Keratinocyte (primary cell): ENCODE measurements around the gene RCSD1. TPM values are rescaled to one million over a fixed set of nuclear protein-coding genes. Genes with fewer than 3 reads are reported as not detected.

Source experiments
- DNase-seq: peaks from one replicate; pipeline ENCODE4 v3.0.0-alpha.2; 2011; ENCODE audit warnings: low read depth, missing footprints, low spot score
- FAIRE-seq: peaks from 2 replicates; lab custom pipeline; 2011; peaks lifted over from hg19 to GRCh38; lab: Jason Lieb, UNC
- H2AFZ ChIP-seq: 2 replicates; pipeline ENCODE4 v1.6.0; 2012; ENCODE audit warnings: low read length, control low read depth, inconsistent platforms; ENCODE audit not compliant: control insufficient read depth
- H3K27ac ChIP-seq: 2 replicates; pipeline ENCODE4 v1.5.1; 2011; ENCODE audit warnings: low read length; ENCODE audit not compliant: control insufficient read depth, insufficient read depth
- H3K27me3 ChIP-seq: 3 replicates; pipeline ENCODE4 v1.6.0; 2011; ENCODE audit warnings: low read length; ENCODE audit not compliant: control insufficient read depth, insufficient read depth; ENCODE audit errors: extremely low read depth
- H3K36me3 ChIP-seq, 2 experiments: 2 replicates in 1 of 2; 3 replicates in 1 of 2; pipeline ENCODE4 v1.5.1; 2011; ENCODE audit warnings: low read length in 2 of 2, mild to moderate bottlenecking in 1 of 2; ENCODE audit not compliant: control insufficient read depth in 2 of 2, insufficient read depth in 2 of 2; ENCODE audit errors: extremely low read depth in 1 of 2
- H3K4me1 ChIP-seq: 3 replicates; pipeline ENCODE4 v1.5.1; 2011; ENCODE audit warnings: low read length; ENCODE audit not compliant: control insufficient read depth, insufficient read depth; ENCODE audit errors: extremely low read depth
- H3K4me2 ChIP-seq: 3 replicates; pipeline ENCODE4 v1.6.0; 2011; ENCODE audit warnings: low read depth, low read length; ENCODE audit not compliant: control insufficient read depth, insufficient read depth; ENCODE audit errors: extremely low read depth
- H3K4me3 ChIP-seq, 3 experiments: fragments of 200-600 bp in 1 of 3; sonication (generic) in 1 of 3; 2 replicates in 2 of 3; 3 replicates in 1 of 3; pipeline ENCODE4 v1.5.1; 2011 to 2016; ENCODE audit warnings: low read length in 3 of 3, mild to moderate bottlenecking in 3 of 3, control low read depth in 2 of 3, inconsistent platforms in 1 of 3, low read depth in 1 of 3, mixed read lengths in 1 of 3, mixed run types in 1 of 3, moderate library complexity in 1 of 3; ENCODE audit not compliant: control insufficient read depth in 2 of 3, insufficient read depth in 2 of 3; ENCODE audit errors: extremely low read depth in 1 of 3
- H3K79me2 ChIP-seq: 2 replicates; pipeline ENCODE4 v1.6.0; 2012; ENCODE audit warnings: low read length; ENCODE audit not compliant: control insufficient read depth, insufficient read depth
- H3K9ac ChIP-seq: 3 replicates; pipeline ENCODE4 v1.6.0; 2011; ENCODE audit warnings: low read length; ENCODE audit not compliant: control insufficient read depth, insufficient read depth; ENCODE audit errors: extremely low read depth
- H3K9me1 ChIP-seq: 3 replicates; pipeline ENCODE4 v1.6.0; 2011; ENCODE audit warnings: low read length; ENCODE audit not compliant: control insufficient read depth, insufficient read depth; ENCODE audit errors: extremely low read depth
- H3K9me3 ChIP-seq: 2 replicates; pipeline ENCODE4 v1.5.1; 2012; ENCODE audit warnings: low read depth, low read length; ENCODE audit not compliant: control insufficient read depth
- H4K20me1 ChIP-seq: 3 replicates; pipeline ENCODE4 v1.6.0; 2011; ENCODE audit warnings: low read length; ENCODE audit not compliant: control insufficient read depth, insufficient read depth; ENCODE audit errors: extremely low read depth
- CTCF ChIP-seq, 3 experiments: IDR thresholded peaks in 1 of 3; conservative IDR thresholded peaks in 1 of 3; optimal IDR thresholded peaks in 1 of 3; 2 replicates in 2 of 3; 3 replicates in 1 of 3; pipeline versions ENCODE3 to v1.5.1; 2011; ENCODE audit warnings: low read length in 3 of 3, mild to moderate bottlenecking in 3 of 3, moderate library complexity in 2 of 3, control low read depth in 1 of 3, inconsistent platforms in 1 of 3; ENCODE audit not compliant: insufficient read depth in 2 of 3; ENCODE audit errors: extremely low read depth in 1 of 3
- EZH2 ChIP-seq: IDR thresholded peaks from one replicate; pipeline ENCODE4 v1.6.1; 2012; ENCODE audit warnings: inconsistent platforms, mild to moderate bottlenecking, low read length, moderate library complexity
- dilution Hi-C: fragments of 300-500 bp; cut with MboI; formaldehyde crosslinking; loops from one replicate; pipeline ENCODE4 v1.7.0; 2020; ENCODE audit warnings: low sequenced_read_pairs; ENCODE audit not compliant: extremely low pct_ligation_motif_present
- polyA plus RNA-seq, 5 experiments: library from polyadenylated mRNA; depleted of rRNA in 3 of 5; stranded (reverse) in 3 of 5; stranded (forward) in 1 of 5; unstranded in 1 of 5; fragments of >200 nt; gene quantifications; 1 replicate in 1 of 5; 2 replicates in 3 of 5; 3 replicates in 1 of 5; pipeline versions ENCODE4 v1.2.1 to v1.2.3, GENCODE V29; 2011 to 2012; ENCODE audit warnings: missing spikeins in 2 of 5, low read depth in 1 of 5, low replicate concordance in 1 of 5

RCSD1 gene
- polyA plus RNA-seq, 1 donor (not counting 4 experiments of a cell fraction or from before 2014, with no cell fraction given), result 0.03 TPM

- DNase-seq, result no peak
These were observed 12.4 kb downstream of the RCSD1 start for GRCh38 chr1:167642501-167642826.

GRCh38 chr1:167643441-167643840 lies 13.4 kb downstream of the RCSD1 start:
- Histone ChIP-seq H3K79me2 (no peaks in the 10 kb centered on the region), H3K27me3 (no peaks in the 10 kb centered on the region), H3K4me3 (no peak overlapping the region), H3K9me3 (no peaks in the 10 kb centered on the region), H2AFZ (no peak overlapping the region), H3K4me1 (no peaks in the 10 kb centered on the region), H4K20me1 (no peaks in the 10 kb centered on the region), H3K36me3 (no peaks in the 10 kb centered on the region), H3K9me1 (no peaks in the 10 kb centered on the region), H3K27ac (no peak overlapping the region), H3K4me2 (no peak overlapping the region), H3K9ac (no peak overlapping the region)
- dilution Hi-C loops, result no loop called here
- FAIRE-seq (no peak), DNase-seq (no peak)
- TF ChIP-seq CTCF (optimal IDR thresholded peaks at IDR 0.05 in 1 of 3, IDR thresholded peaks at IDR 0.05 in 1 of 3, conservative IDR thresholded peaks at IDR 0.05 in 1 of 3; ENCODE audit: extremely low read depth in 1 of 3, insufficient read depth in 2 of 3, low read length in 3 of 3) (no peak), EZH2 (no peak)

More at GRCh38 chr1:167642501-167642826, 12.4 kb downstream of the RCSD1 start:
- Histone ChIP-seq H3K9me1 (no peaks in the 10 kb centered on the region), H3K27ac (no peak overlapping the region), H3K79me2 (no peaks in the 10 kb centered on the region), H3K9ac (no peak overlapping the region), H3K9me3 (no peaks in the 10 kb centered on the region), H3K4me2 (no peak overlapping the region), H4K20me1 (no peaks in the 10 kb centered on the region), H3K4me3 (no peak overlapping the region), H3K4me1 (no peaks in the 10 kb centered on the region), H3K36me3 (no peaks in the 10 kb centered on the region), H3K27me3 (no peaks in the 10 kb centered on the region), H2AFZ (no peak overlapping the region)
- TF ChIP-seq CTCF (optimal IDR thresholded peaks at IDR 0.05 in 1 of 3, IDR thresholded peaks at IDR 0.05 in 1 of 3, conservative IDR thresholded peaks at IDR 0.05 in 1 of 3; ENCODE audit: extremely low read depth in 1 of 3, insufficient read depth in 2 of 3, low read length in 3 of 3) (no peak), EZH2 (no peak)
- dilution Hi-C loops, result no loop called here
- no peak for FAIRE-seq
